GM04504 (cell line): ENCODE measurements around the gene RCN1.
"Not testable (repeated sequence)": the region's sequence is repeated elsewhere in the genome, so short reads cannot be mapped to it uniquely, and the experiment has no call there.

ENCODE experiments used
- DNase-seq: peaks from one replicate; pipeline ENCODE4 v3.0.0-alpha.2; 2012; ENCODE audit warnings: low read depth

Gene RCN1

GRCh38 chr11:32113200-32113919, 22.5 kb downstream of the RCN1 start:
- DNase-seq: no peak

- DNase-seq: no peak
Measured at GRCh38 chr11:32113920-32114203, 23.0 kb downstream of the RCN1 start.

- no peak for DNase-seq
Measured at GRCh38 chr11:32115446-32115845, 24.6 kb downstream of the RCN1 start.

- DNase-seq: no peak
Measured at GRCh38 chr11:32116668-32117067, 25.8 kb downstream of the RCN1 start.

- peak; percentile 10 for DNase-seq
Measured at GRCh38 chr11:32118025-32118974, 27.4 kb downstream of the RCN1 start.

GRCh38 chr11:32119139-32119538, 28.3 kb downstream of the RCN1 start:
- not testable (repeated sequence) for DNase-seq

GRCh38 chr11:32121012-32121411, 30.1 kb downstream of the RCN1 start:
- DNase-seq: no peak

GRCh38 chr11:32122200-32122599, 31.3 kb downstream of the RCN1 start:
- no peak for DNase-seq

- DNase-seq: no peak
Measured at GRCh38 chr11:32131321-32131720, 40.4 kb downstream of the RCN1 start.

- DNase-seq: no peak
Measured at GRCh38 chr11:32136657-32137056, 45.8 kb downstream of the RCN1 start.

GRCh38 chr11:32137263-32137662, 46.4 kb downstream of the RCN1 start:
- peak; percentile 87 for DNase-seq

GRCh38 chr11:32137869-32138268, 47.0 kb downstream of the RCN1 start:
- no peak for DNase-seq

GRCh38 chr11:32138902-32139301, 48.0 kb downstream of the RCN1 start:
- no peak for DNase-seq

GRCh38 chr11:32139896-32140520, 49.1 kb downstream of the RCN1 start:
- no peak for DNase-seq

- DNase-seq: no peak
Measured at GRCh38 chr11:32141745-32142546, 51.1 kb downstream of the RCN1 start.

GRCh38 chr11:32143378-32143777, 52.5 kb downstream of the RCN1 start:
- no peak for DNase-seq

GRCh38 chr11:32145282-32145681, 54.4 kb downstream of the RCN1 start:
- DNase-seq: no peak

- no peak for DNase-seq
Measured at GRCh38 chr11:32148895-32149294, 58.0 kb downstream of the RCN1 start.

GRCh38 chr11:32149748-32150147, 58.9 kb downstream of the RCN1 start:
- DNase-seq: no peak

GRCh38 chr11:32151027-32151426, 60.2 kb downstream of the RCN1 start:
- no peak for DNase-seq

- DNase-seq: no peak
Measured at GRCh38 chr11:32152216-32152615, 61.3 kb downstream of the RCN1 start.

- no peak for DNase-seq
Measured at GRCh38 chr11:32152821-32153220, 61.9 kb downstream of the RCN1 start.
